ENCODE results near the gene KDM4B.

KDM4B gene

GRCh38 chr19:5016781-5017180 lies 47.9 kb downstream of the KDM4B start:
- DNase-seq, result no peak

GRCh38 chr19:5017235-5017634 lies 48.3 kb downstream of the KDM4B start:
- DNase-seq, result no peak

DNA sequence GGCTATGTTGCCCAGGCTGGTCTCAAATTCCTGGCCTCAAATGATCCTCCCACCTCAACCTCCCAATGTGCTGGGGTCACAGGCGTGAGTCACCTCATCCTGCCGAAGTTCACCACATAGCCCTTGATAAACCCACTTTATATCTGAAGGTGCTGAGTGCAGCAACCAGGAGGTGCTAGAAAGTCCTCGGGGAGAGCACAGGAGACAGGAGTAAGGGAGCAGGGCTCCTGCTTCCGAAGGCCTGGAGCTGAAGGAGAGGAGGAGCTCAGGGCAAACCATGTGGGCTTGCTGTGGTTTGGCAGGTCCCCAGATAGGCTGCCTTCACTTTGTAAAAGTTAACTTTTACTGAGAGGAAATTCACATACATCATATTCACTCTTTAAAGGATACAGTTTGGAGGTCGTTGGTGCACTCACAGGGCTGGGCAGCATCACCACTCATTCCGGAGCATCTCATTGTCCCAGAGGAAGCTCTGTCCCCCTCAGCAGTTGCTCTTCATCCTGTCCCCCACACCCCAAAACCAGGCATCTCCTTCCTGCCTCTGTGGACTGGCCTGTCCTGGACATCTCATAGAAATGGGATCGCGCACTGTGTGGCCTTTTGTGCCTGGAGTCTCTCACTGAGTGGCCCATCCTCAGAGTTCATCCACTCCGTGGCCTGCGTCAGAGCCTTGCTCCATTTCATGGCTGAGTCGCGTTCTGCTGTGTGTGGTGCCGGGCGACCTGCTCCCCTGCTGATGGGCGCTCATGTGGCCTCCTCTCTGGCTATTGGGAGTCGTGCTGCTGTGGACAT lies 49.5 kb downstream of the KDM4B start:
- no peak for DNase-seq

GRCh38 chr19:5020368-5020767 lies 51.5 kb downstream of the KDM4B start:
- DNase-seq, result no peak

- no peak for DNase-seq
Observed at GRCh38 chr19:5021046-5021445, 52.1 kb downstream of the KDM4B start.

- DNase-seq, result no peak
Observed at GRCh38 chr19:5022066-5022860, 53.4 kb downstream of the KDM4B start.

DNA sequence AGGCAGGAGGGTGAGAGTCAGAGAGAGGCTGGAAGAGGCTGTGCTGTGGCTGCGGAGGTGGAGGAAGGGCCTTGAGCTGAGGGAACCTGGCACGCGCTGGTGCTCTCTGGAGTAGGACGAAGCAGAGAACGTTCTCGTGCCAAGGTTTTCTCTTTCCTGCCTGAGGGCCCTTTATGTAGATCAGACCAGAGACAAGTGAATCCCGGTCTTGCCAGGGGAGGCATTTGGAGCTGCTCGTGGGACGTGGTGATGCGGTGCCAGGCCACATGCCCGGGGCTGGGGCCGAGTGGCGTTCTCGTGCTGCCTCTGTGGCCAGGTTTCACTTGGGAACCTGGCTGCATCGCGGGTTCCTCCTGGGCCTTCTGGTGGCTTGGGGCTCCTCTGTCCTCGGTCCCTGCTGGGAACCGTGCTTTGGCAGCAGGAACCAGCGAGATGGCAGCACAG lies 54.2 kb downstream of the KDM4B start:
- no peak for DNase-seq

- DNase-seq, result no peak
Observed at GRCh38 chr19:5024282-5024681, 55.4 kb downstream of the KDM4B start.

DNA sequence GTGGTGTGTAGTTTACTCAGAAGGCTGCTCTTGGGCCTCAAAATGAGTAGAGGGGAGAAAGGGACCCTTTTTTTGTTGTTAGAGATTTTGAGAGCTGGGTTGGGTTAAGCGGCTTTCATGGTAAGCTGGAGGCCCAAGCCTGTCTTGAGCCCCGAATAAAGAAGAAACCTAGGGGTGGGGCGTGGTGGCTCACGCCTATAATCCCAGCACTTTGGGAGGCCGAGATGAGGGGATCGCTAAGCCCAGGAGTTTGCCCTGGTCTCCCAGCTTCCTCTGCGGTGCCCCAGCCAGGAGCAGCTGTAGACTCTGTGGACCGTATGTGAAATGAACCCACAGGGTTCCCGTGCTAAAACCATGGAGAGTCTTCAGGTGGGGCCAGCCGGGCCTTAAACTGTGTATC lies 56.1 kb downstream of the KDM4B start:
- DNase-seq, result no peak

GRCh38 chr19:5026706-5027273 lies 57.9 kb downstream of the KDM4B start:
- DNase-seq, result no peak

- no peak for DNase-seq
Observed at GRCh38 chr19:5028229-5028886, 59.4 kb downstream of the KDM4B start.

- peak; percentile 74 for DNase-seq
Observed at GRCh38 chr19:5029596-5029995, 60.7 kb downstream of the KDM4B start.

DNA sequence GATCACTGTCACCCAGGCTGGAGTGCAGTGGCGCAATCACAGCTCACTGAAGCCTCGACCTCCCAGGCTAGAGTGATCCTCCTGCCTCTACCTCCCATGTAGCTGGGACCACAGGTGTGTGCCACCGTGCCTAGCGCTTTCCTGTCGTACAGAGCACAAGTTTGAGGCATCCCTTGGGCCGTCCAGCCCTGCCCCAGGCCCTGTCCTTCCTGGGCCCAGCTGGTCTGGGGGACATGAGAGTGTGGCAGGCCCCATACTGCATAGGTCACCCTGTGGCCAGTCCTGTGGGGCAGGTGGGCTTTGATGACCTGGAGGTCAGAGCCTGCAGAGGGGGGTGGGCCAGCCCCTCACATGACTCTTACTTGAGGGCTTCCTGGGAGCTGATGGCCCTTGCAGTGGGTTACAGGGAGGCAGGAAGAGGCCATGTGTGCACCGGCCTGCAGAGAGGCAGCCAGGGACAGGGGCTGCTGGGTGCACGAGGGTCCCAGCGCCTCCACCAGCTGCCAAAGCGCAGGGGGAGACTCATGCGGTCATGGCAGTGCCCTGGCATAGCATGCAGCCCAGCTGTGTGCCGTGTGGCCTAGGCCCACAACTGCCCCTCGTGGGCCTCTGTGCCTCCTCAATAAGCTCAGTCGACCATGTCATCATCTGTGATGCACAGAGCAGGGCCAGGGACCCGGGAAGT lies 61.4 kb downstream of the KDM4B start:
- no peak for DNase-seq

DNA sequence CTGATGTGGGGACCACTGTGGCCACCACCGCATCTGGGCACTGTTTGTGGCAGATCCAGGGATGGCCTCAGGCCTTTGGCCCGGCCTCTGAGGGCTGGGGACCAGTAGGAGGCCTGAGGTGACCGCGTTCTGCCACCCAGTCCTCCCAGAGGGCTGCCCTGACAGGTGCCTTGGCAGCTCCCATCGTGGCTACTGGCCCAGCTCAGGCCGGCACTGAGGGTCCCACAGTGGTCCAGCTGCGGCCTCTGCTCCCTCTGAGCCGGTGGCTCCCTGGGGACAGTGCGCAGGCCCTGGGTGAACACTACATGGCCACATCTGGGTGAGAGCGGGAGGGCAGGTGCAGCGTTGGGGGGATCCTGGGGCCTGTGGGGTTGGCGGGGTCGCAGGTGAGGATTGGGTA lies 61.9 kb downstream of the KDM4B start:
- DNase-seq, result no peak

- peak; percentile 82 for DNase-seq
Observed at GRCh38 chr19:5031231-5032100, 62.6 kb downstream of the KDM4B start.

- DNase-seq, result no peak
Observed at GRCh38 chr19:5032101-5032967, 63.4 kb downstream of the KDM4B start.

- no peak for DNase-seq
Observed at GRCh38 chr19:5035105-5035761, 66.3 kb downstream of the KDM4B start.

- no peak for DNase-seq
Observed at GRCh38 chr19:5035793-5036697, 67.1 kb downstream of the KDM4B start.

Data from CD4-positive, alpha-beta T cell treated with Interleukin-6 for 4 hours (primary cell).